Neural cell (in vitro differentiated cells): ENCODE measurements around the gene CD247.

Source experiments
- EP300 ChIP-seq: fragments of 450-650 bp; conservative IDR thresholded peaks from 2 replicates; pipeline ENCODE4 v1.6.1; 2014; ENCODE audit warnings: antibody characterized with exemption, mild to moderate bottlenecking, moderate library complexity; ENCODE audit not compliant: poor library complexity, severe bottlenecking
- EZH2 ChIP-seq: fragments of 200-600, 300-800 bp; shearing (Covaris generic), sonication (generic); IDR thresholded peaks from 2 replicates; pipeline ENCODE4 v1.6.1; 2014; ENCODE audit warnings: antibody characterized with exemption, low read length, borderline replicate concordance, mild to moderate bottlenecking; ENCODE audit not compliant: insufficient read depth, poor library complexity, severe bottlenecking
- POLR2AphosphoS5 ChIP-seq: IDR thresholded peaks from 2 replicates; pipeline ENCODE4 v1.6.1; 2012
- RAD21 ChIP-seq: fragments of 450-650 bp; conservative IDR thresholded peaks from 2 replicates; pipeline ENCODE4 v1.6.1; 2014; ENCODE audit warnings: antibody characterized with exemption, mild to moderate bottlenecking, moderate library complexity
- TAF1 ChIP-seq: IDR thresholded peaks from 2 replicates; pipeline ENCODE4 v1.6.1; 2012; ENCODE audit warnings: low read depth
- TF ChIP-seq, protein P1 (sequence below): IDR thresholded peaks from 2 replicates; pipeline ENCODE4 v1.6.1; 2012; ENCODE audit warnings: borderline replicate concordance
- TF ChIP-seq, protein P2 (sequence below): fragments of 450-650 bp; IDR thresholded peaks from 2 replicates; pipeline ENCODE4 v1.5.1; 2014; ENCODE audit warnings: antibody characterized with exemption, mild to moderate bottlenecking, moderate library complexity; ENCODE audit not compliant: poor library complexity, severe bottlenecking

DNA sequence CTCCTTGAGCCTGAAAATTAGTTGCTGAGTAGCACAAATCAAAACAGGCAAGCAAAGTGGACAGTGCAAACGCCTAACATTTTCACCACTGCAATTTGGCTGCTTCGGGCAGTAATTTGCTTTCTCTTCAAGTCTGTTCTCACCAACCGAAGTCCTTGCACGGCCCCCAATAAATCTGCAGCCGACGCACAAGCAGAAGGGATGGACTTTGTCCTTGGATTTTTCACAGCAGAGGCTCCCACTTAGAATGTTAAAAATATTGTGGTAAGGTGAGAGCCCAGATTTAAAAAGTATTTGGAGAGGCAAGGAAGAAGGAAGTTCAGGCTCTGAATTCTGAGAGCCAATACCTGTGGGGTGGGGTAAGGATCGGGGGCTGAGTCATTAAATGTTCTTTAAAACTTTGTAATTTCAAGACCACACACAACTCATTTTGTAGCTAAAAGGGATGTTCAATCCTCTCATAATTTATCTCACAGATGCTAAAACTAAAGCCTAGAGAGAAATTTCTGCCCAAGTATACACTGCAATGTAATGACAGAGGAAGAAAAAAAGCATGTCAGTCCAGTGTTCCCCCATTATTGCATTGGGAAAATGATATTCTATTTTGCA is 6.2 kb downstream of the CD247 start:
- TF ChIP-seq, protein P1, sequence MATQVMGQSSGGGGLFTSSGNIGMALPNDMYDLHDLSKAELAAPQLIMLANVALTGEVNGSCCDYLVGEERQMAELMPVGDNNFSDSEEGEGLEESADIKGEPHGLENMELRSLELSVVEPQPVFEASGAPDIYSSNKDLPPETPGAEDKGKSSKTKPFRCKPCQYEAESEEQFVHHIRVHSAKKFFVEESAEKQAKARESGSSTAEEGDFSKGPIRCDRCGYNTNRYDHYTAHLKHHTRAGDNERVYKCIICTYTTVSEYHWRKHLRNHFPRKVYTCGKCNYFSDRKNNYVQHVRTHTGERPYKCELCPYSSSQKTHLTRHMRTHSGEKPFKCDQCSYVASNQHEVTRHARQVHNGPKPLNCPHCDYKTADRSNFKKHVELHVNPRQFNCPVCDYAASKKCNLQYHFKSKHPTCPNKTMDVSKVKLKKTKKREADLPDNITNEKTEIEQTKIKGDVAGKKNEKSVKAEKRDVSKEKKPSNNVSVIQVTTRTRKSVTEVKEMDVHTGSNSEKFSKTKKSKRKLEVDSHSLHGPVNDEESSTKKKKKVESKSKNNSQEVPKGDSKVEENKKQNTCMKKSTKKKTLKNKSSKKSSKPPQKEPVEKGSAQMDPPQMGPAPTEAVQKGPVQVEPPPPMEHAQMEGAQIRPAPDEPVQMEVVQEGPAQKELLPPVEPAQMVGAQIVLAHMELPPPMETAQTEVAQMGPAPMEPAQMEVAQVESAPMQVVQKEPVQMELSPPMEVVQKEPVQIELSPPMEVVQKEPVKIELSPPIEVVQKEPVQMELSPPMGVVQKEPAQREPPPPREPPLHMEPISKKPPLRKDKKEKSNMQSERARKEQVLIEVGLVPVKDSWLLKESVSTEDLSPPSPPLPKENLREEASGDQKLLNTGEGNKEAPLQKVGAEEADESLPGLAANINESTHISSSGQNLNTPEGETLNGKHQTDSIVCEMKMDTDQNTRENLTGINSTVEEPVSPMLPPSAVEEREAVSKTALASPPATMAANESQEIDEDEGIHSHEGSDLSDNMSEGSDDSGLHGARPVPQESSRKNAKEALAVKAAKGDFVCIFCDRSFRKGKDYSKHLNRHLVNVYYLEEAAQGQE: no peak
- TF ChIP-seq, protein P2, sequence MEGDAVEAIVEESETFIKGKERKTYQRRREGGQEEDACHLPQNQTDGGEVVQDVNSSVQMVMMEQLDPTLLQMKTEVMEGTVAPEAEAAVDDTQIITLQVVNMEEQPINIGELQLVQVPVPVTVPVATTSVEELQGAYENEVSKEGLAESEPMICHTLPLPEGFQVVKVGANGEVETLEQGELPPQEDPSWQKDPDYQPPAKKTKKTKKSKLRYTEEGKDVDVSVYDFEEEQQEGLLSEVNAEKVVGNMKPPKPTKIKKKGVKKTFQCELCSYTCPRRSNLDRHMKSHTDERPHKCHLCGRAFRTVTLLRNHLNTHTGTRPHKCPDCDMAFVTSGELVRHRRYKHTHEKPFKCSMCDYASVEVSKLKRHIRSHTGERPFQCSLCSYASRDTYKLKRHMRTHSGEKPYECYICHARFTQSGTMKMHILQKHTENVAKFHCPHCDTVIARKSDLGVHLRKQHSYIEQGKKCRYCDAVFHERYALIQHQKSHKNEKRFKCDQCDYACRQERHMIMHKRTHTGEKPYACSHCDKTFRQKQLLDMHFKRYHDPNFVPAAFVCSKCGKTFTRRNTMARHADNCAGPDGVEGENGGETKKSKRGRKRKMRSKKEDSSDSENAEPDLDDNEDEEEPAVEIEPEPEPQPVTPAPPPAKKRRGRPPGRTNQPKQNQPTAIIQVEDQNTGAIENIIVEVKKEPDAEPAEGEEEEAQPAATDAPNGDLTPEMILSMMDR: no peak
- TF ChIP-seq EZH2: no peak
- no peak for TF ChIP-seq RAD21
- TF ChIP-seq POLR2AphosphoS5: no peak
- TF ChIP-seq EP300: no peak
- TF ChIP-seq TAF1: no peak
